Measurements from ENCODE around the gene OSBPL2. TPM values are rescaled to one million over a fixed set of nuclear protein-coding genes. Genes with fewer than 3 reads are reported as not detected.

Gene OSBPL2
- polyA plus RNA-seq, 1 donor (not counting 4 experiments of a cell fraction or from before 2014, with no cell fraction given), result 15.9 TPM

GRCh38 chr20:62208795-62209755 lies 29.2 kb upstream of the OSBPL2 start:
- H3K9me3 ChIP-seq (ENCODE audit: control insufficient read depth, low read depth, low read length), result no peaks in the 10 kb centered on the region
- no peaks in the 10 kb centered on the region for H3K9me1 ChIP-seq (ENCODE audit: control insufficient read depth, extremely low read depth, insufficient read depth, low read length)
- H3K9ac ChIP-seq (ENCODE audit: control insufficient read depth, extremely low read depth, insufficient read depth, low read length), result no peak overlapping the region
- H3K4me1 ChIP-seq (ENCODE audit: control insufficient read depth, extremely low read depth, insufficient read depth, low read length), result peaks cover 9% of the 10 kb centered on the region
- dilution Hi-C loops (cut with MboI; ENCODE audit: extremely low pct_ligation_motif_present, low sequenced_read_pairs), result no loop called here
- no peaks in the 10 kb centered on the region for H3K36me3 ChIP-seq (ENCODE audit: control insufficient read depth in 2 of 2, extremely low read depth in 1 of 2, insufficient read depth in 2 of 2, low read length in 2 of 2)
- TF ChIP-seq CTCF (optimal IDR thresholded peaks at IDR 0.05 in 1 of 3, IDR thresholded peaks at IDR 0.05 in 1 of 3, conservative IDR thresholded peaks at IDR 0.05 in 1 of 3; ENCODE audit: extremely low read depth in 1 of 3, insufficient read depth in 2 of 3, low read length in 3 of 3) (peak in 2 of 3 experiments; percentile 38 to 40), EZH2 (IDR thresholded peaks at IDR 0.05; ENCODE audit: low read length) (no peak)
- no peaks in the 10 kb centered on the region for H3K79me2 ChIP-seq (ENCODE audit: control insufficient read depth, insufficient read depth, low read length)
- H4K20me1 ChIP-seq (ENCODE audit: control insufficient read depth, extremely low read depth, insufficient read depth, low read length), result peaks cover 5% of the 10 kb centered on the region
- no peak overlapping the region for H3K4me3 ChIP-seq (ENCODE audit: control insufficient read depth in 2 of 3, extremely low read depth in 1 of 3, insufficient read depth in 2 of 3, low read depth in 1 of 3, low read length in 3 of 3)
- DNase-seq (ENCODE audit: low read depth, low spot score), result no peak
- H3K27me3 ChIP-seq (ENCODE audit: control insufficient read depth, extremely low read depth, insufficient read depth, low read length), result peaks cover 30% of the 10 kb centered on the region
- H2AFZ ChIP-seq (ENCODE audit: control insufficient read depth, low read length), result no peak overlapping the region
- H3K27ac ChIP-seq (ENCODE audit: control insufficient read depth, insufficient read depth, low read length), result no peak overlapping the region
- FAIRE-seq, result no peak
- H3K4me2 ChIP-seq (ENCODE audit: control insufficient read depth, extremely low read depth, insufficient read depth, low read depth, low read length), result peak overlapping the region; percentile 29

- no peaks in the 10 kb centered on the region for H3K79me2 ChIP-seq (ENCODE audit: control insufficient read depth, insufficient read depth, low read length)
- H3K36me3 ChIP-seq (ENCODE audit: control insufficient read depth in 2 of 2, extremely low read depth in 1 of 2, insufficient read depth in 2 of 2, low read length in 2 of 2), result no peaks in the 10 kb centered on the region
- no peak for FAIRE-seq
- H3K9me3 ChIP-seq (ENCODE audit: control insufficient read depth, low read depth, low read length), result no peaks in the 10 kb centered on the region
- no peaks in the 10 kb centered on the region for H3K9me1 ChIP-seq (ENCODE audit: control insufficient read depth, extremely low read depth, insufficient read depth, low read length)
- H4K20me1 ChIP-seq (ENCODE audit: control insufficient read depth, extremely low read depth, insufficient read depth, low read length), result peaks cover 12% of the 10 kb centered on the region
- no peak overlapping the region for H3K27ac ChIP-seq (ENCODE audit: control insufficient read depth, insufficient read depth, low read length)
- H3K9ac ChIP-seq (ENCODE audit: control insufficient read depth, extremely low read depth, insufficient read depth, low read length), result no peak overlapping the region
- dilution Hi-C loops (cut with MboI; ENCODE audit: extremely low pct_ligation_motif_present, low sequenced_read_pairs), result no loop called here
- no peak for TF ChIP-seq EZH2 (IDR thresholded peaks at IDR 0.05; ENCODE audit: low read length)
- TF ChIP-seq CTCF (optimal IDR thresholded peaks at IDR 0.05 in 1 of 3, IDR thresholded peaks at IDR 0.05 in 1 of 3, conservative IDR thresholded peaks at IDR 0.05 in 1 of 3; ENCODE audit: extremely low read depth in 1 of 3, insufficient read depth in 2 of 3, low read length in 3 of 3), result no peak
- peaks cover 39% of the 10 kb centered on the region for H3K27me3 ChIP-seq (ENCODE audit: control insufficient read depth, extremely low read depth, insufficient read depth, low read length)
- no peak for DNase-seq (ENCODE audit: low read depth, low spot score)
- peaks cover 9% of the 10 kb centered on the region for H3K4me1 ChIP-seq (ENCODE audit: control insufficient read depth, extremely low read depth, insufficient read depth, low read length)
- H3K4me2 ChIP-seq (ENCODE audit: control insufficient read depth, extremely low read depth, insufficient read depth, low read depth, low read length), result no peak overlapping the region
- H3K4me3 ChIP-seq (ENCODE audit: control insufficient read depth in 2 of 3, extremely low read depth in 1 of 3, insufficient read depth in 2 of 3, low read depth in 1 of 3, low read length in 3 of 3), result no peak overlapping the region
- no peak overlapping the region for H2AFZ ChIP-seq (ENCODE audit: control insufficient read depth, low read length)
These were observed 28.3 kb upstream of the OSBPL2 start for GRCh38 chr20:62209850-62210495.

Measured in keratinocyte (primary cell).